OCI-LY3 (cell line): Measurements from ENCODE around the gene TAGAP.

Source experiments
- CTCF ChIP-seq: fragments of 200-600, 300-600 bp; sonication (generic); IDR thresholded peaks from 2 replicates; pipeline ENCODE4 v1.5.1; 2014; ENCODE audit warnings: antibody characterized with exemption, low read length, low read depth
- EZH2phosphoT487 ChIP-seq: fragments of 200-600 bp; shearing (Covaris generic); IDR thresholded peaks from 2 replicates; pipeline ENCODE4 v1.6.1; 2018; ENCODE audit warnings: antibody characterized with exemption, mixed run types, low read depth

- TF ChIP-seq CTCF (no peak), EZH2phosphoT487 (no peak)
These were observed 9.1 kb upstream of the TAGAP start for GRCh38 chr6:159053781-159054398.
